GM23338 (cell line): ENCODE data around the gene ADIG. TPM values are rescaled to one million over a fixed set of nuclear protein-coding genes. Genes with fewer than 3 reads are reported as not detected.

ENCODE experiments used
- ATAC-seq: fragments of 200-7000 bp; cut with Tn5 transposase; 3 replicates; pipeline ENCODE4 v1.9.1; 2020
- DNase-seq: peaks from one replicate; pipeline ENCODE4 v3.0.0-alpha.2; 2015; ENCODE audit warnings: low spot score
- H2AFZ ChIP-seq: fragments of 200-600 bp; sonication (generic); 2 replicates; pipeline ENCODE4 v1.8.0; 2016; ENCODE audit warnings: antibody characterized with exemption, mild to moderate bottlenecking, moderate library complexity
- H3F3A ChIP-seq: fragments of 200-600 bp; sonication (generic); replicated peaks from 2 replicates; pipeline ENCODE4 v1.8.0; 2017; ENCODE audit warnings: antibody characterized with exemption, mixed run types, low read depth
- H3K27ac ChIP-seq: fragments of 200-600 bp; sonication (generic); 2 replicates; pipeline ENCODE4 v1.6.1; 2016; ENCODE audit warnings: low read depth
- H3K27me3 ChIP-seq: fragments of 200-600 bp; sonication (generic); 2 replicates; pipeline ENCODE4 v1.8.0; 2016; ENCODE audit warnings: mild to moderate bottlenecking, mixed run types, moderate library complexity; ENCODE audit not compliant: insufficient read depth
- H3K36me3 ChIP-seq: fragments of 200-600 bp; sonication (generic); 2 replicates; pipeline ENCODE4 v1.8.0; 2016; ENCODE audit warnings: mild to moderate bottlenecking; ENCODE audit not compliant: insufficient read depth
- H3K4me1 ChIP-seq: fragments of 200-600 bp; sonication (generic); 2 replicates; pipeline ENCODE4 v1.8.0; 2016; ENCODE audit warnings: mild to moderate bottlenecking, moderate library complexity; ENCODE audit not compliant: insufficient read depth
- H3K4me2 ChIP-seq: fragments of 200-600 bp; sonication (generic); 2 replicates; pipeline ENCODE4 v1.7.1; 2017; ENCODE audit warnings: mixed run types
- H3K4me3 ChIP-seq: fragments of 200-600 bp; sonication (generic); 2 replicates; pipeline ENCODE4 v1.6.1; 2016; ENCODE audit warnings: mixed run types
- H3K79me2 ChIP-seq: fragments of 200-600 bp; sonication (generic); replicated peaks from 2 replicates; pipeline ENCODE4 v1.8.0; 2017; ENCODE audit warnings: mild to moderate bottlenecking; ENCODE audit not compliant: insufficient read depth
- H3K9me2 ChIP-seq: fragments of 200-600 bp; sonication (generic); 2 replicates; pipeline ENCODE4 v1.8.0; 2017; ENCODE audit not compliant: insufficient read depth
- H4K20me1 ChIP-seq: fragments of 200-600 bp; sonication (generic); replicated peaks from 2 replicates; pipeline ENCODE4 v1.8.0; 2017; ENCODE audit warnings: mild to moderate bottlenecking; ENCODE audit not compliant: insufficient read depth
- H3K27ac Mint-ChIP-seq: 2 replicates; pipeline ENCODE4 v1.8.0; 2020; ENCODE audit warnings: inconsistent platforms, mild to moderate bottlenecking, moderate library complexity, mixed read lengths
- H3K27me3 Mint-ChIP-seq: 3 replicates; pipeline ENCODE4 v1.8.0; 2022; ENCODE audit warnings: low read depth, mild to moderate bottlenecking, moderate library complexity, mixed read lengths, inconsistent platforms; ENCODE audit not compliant: insufficient read depth, poor library complexity
- H3K36me3 Mint-ChIP-seq: 3 replicates; pipeline ENCODE4 v1.8.0; 2021; ENCODE audit warnings: low read depth, mild to moderate bottlenecking, inconsistent platforms, moderate library complexity, mixed read lengths
- H3K4me1 Mint-ChIP-seq: 3 replicates; pipeline ENCODE4 v1.8.0; 2020; ENCODE audit warnings: mild to moderate bottlenecking, inconsistent platforms, mixed read lengths
- H3K4me3 Mint-ChIP-seq: 3 replicates; pipeline ENCODE4 v1.8.0; 2021; ENCODE audit warnings: moderate library complexity, mild to moderate bottlenecking, inconsistent platforms, mixed read lengths
- H3K9me3 Mint-ChIP-seq: 3 replicates; pipeline ENCODE4 v1.8.0; 2020; ENCODE audit warnings: moderate library complexity, mild to moderate bottlenecking, inconsistent platforms, mixed read lengths
- CREB1 ChIP-seq: fragments of 250-450 bp; sonication (Bioruptor Pico); IDR thresholded peaks from 2 replicates; pipeline ENCODE4 v1.5.0; 2020; ENCODE audit warnings: low read depth, mild to moderate bottlenecking, moderate library complexity
- CTCF ChIP-seq, 2 experiments: fragments of 200-600 bp in 1 of 2; sonication (generic) in 1 of 2; conservative IDR thresholded peaks; 2 replicates each; pipeline versions ENCODE4 v1.5.1 to v1.6.1; 2016 to 2017; ENCODE audit warnings: antibody characterized with exemption in 2 of 2, low read depth in 2 of 2, mild to moderate bottlenecking in 2 of 2, moderate library complexity in 1 of 2
- ETS1 ChIP-seq: IDR thresholded peaks from 2 replicates; pipeline ENCODE4 v1.6.1; 2016; ENCODE audit warnings: antibody characterized with exemption
- EZH2 ChIP-seq: fragments of 200-600 bp; sonication (generic); IDR thresholded peaks from one replicate; pipeline ENCODE4 v1.8.0; 2017; ENCODE audit warnings: antibody characterized with exemption, mild to moderate bottlenecking, low read depth; ENCODE audit not compliant: unreplicated experiment
- EZH2phosphoT487 ChIP-seq: fragments of 200-600 bp; sonication (generic); IDR thresholded peaks from one replicate; pipeline ENCODE4 v1.8.1; 2018; ENCODE audit warnings: antibody characterized with exemption; ENCODE audit not compliant: unreplicated experiment
- JUNB ChIP-seq: IDR thresholded peaks from one replicate; pipeline ENCODE4 v1.6.1; 2016; ENCODE audit warnings: antibody characterized with exemption; ENCODE audit not compliant: unreplicated experiment
- NANOG ChIP-seq: IDR thresholded peaks from 2 replicates; pipeline ENCODE4 v1.6.1; 2016; ENCODE audit warnings: antibody characterized with exemption, borderline replicate concordance
- POLR2AphosphoS5 ChIP-seq: IDR thresholded peaks from 2 replicates; pipeline ENCODE4 v1.6.1; 2016; ENCODE audit warnings: antibody characterized with exemption, low read depth
- REST ChIP-seq: IDR thresholded peaks from one replicate; pipeline ENCODE4 v1.6.1; 2018; ENCODE audit warnings: antibody characterized with exemption; ENCODE audit not compliant: unreplicated experiment
- STAT1 ChIP-seq: IDR thresholded peaks from one replicate; pipeline ENCODE4 v1.6.1; 2016; ENCODE audit warnings: antibody characterized with exemption; ENCODE audit not compliant: unreplicated experiment
- ZNF114 ChIP-seq: fragments of 250-450 bp; sonication (Bioruptor Pico); IDR thresholded peaks from 2 replicates; pipeline ENCODE4 v1.5.0; 2020; ENCODE audit warnings: mild to moderate bottlenecking, moderate library complexity
- ZNF331 ChIP-seq: fragments of 250-450 bp; sonication (Bioruptor Pico); IDR thresholded peaks from 2 replicates; pipeline ENCODE4 v1.5.0; 2020; ENCODE audit warnings: low read depth, mild to moderate bottlenecking, moderate library complexity
- ZNF462 ChIP-seq: fragments of 250-450 bp; sonication (Bioruptor Pico); IDR thresholded peaks from 2 replicates; pipeline ENCODE4 v1.5.0; 2020; ENCODE audit warnings: mild to moderate bottlenecking, moderate library complexity
- polyA plus RNA-seq: library from polyadenylated mRNA; unstranded; fragments of >200 nt; fragmentation: Nextera tagmentation; extraction: Ambion mirVana; gene quantifications from 2 replicates; pipeline ENCODE4 v1.2.1, GENCODE V29; 2016
- total RNA-seq: library from RNA; depleted of rRNA; stranded (reverse); fragments of >200 nt; shearing (Covaris generic); gene quantifications from 2 replicates; pipeline ENCODE4 v1.2.3, GENCODE V29; 2014

The ADIG gene
- total and polyA plus RNA-seq, 2 experiments from 2014 or later, result not detected

GRCh38 chr20:38566036-38566598 lies 14.9 kb upstream of the ADIG start:
- TF ChIP-seq EZH2 (no peak), ZNF462 (CRISPR knock-in tag) (no peak), JUNB (no peak), EZH2phosphoT487 (no peak), POLR2AphosphoS5 (no peak), STAT1 (no peak), CREB1 (CRISPR knock-in tag) (no peak), CTCF (conservative IDR thresholded peaks at IDR 0.05; ENCODE audit: low read depth in 2 of 2) (no peak), REST (no peak), ZNF114 (CRISPR knock-in tag) (no peak), ETS1 (no peak), ZNF331 (CRISPR knock-in tag) (no peak), NANOG (no peak)
- Histone ChIP-seq H3K27me3 (no peaks in the 10 kb centered on the region), H2AFZ (no peak overlapping the region), H3F3A (no peaks in the 10 kb centered on the region), H3K36me3 (peaks cover 7% of the 10 kb centered on the region; the same call in 1 of the 2 replicates), H3K79me2 (no peaks in the 10 kb centered on the region), H3K4me3 (no peak overlapping the region), H3K9me2 (no peaks in the 10 kb centered on the region), H3K4me2 (no peak overlapping the region), H4K20me1 (0 out of 2 replicates have a peak, but pooled peaks cover 5% of the 10 kb centered on the region), H3K4me1 (no peaks in the 10 kb centered on the region), H3K27ac (no peak overlapping the region)
- ATAC-seq (no peak), DNase-seq (no peak)
- Mint-ChIP-seq H3K9me3 (no peaks in the 10 kb centered on the region), H3K27me3 (no peaks in the 10 kb centered on the region), H3K36me3 (peaks cover 13% of the 10 kb centered on the region; the same call in 2 of the 3 replicates), H3K4me3 (no peak overlapping the region), H3K4me1 (no peaks in the 10 kb centered on the region), H3K27ac (no peak overlapping the region)
